DMS53 treated with DMSO at 0.1 percent for 48 hours (cell line): ENCODE measurements around the gene CCDC170.

Experiments used
- DNase-seq: peaks from one replicate; lab custom pipeline; 2025; ENCODE audit not compliant: unreplicated experiment; lab: John Stamatoyannopoulos, UW

Gene CCDC170

DNA sequence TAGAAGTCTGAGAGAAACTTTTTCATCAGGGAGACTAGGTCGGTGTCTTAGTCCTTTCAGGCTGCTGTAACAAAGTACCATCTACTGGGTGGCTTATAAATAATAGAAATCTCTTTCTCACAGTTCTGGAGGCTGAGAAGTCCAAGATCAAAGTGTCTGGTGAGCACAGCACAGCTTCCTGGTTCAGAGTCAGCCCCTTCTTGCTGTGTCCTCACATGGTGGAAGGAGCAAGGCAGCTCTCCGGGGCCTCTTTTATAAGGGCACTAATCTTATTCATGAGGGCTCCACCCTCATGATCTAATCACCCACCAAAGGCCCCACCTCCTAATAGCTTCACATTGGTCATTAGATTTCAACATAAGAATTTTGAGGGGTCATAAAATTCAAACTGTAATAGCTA is 122.8 kb downstream of the CCDC170 start:
- DNase-seq = no peak

DNA sequence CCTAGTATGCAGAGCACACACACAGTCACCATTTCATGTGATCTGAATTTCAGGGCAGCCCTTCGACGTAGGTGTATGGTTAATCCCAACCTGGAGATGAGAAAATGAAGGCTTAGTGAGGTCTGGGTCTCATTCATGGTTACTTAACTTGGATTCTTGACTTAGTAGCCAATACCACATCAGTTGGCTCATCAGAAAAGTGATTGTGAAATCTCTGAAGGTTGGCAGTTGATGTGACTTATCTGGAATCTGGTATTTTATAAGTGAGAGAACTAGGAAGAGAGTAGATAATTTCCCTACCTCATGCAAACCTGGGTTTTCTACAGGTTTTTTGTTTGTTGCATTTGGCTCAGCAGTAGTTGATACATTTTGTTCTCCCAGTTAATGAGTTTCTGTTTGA is 123.7 kb downstream of the CCDC170 start:
- no peak for DNase-seq

DNA sequence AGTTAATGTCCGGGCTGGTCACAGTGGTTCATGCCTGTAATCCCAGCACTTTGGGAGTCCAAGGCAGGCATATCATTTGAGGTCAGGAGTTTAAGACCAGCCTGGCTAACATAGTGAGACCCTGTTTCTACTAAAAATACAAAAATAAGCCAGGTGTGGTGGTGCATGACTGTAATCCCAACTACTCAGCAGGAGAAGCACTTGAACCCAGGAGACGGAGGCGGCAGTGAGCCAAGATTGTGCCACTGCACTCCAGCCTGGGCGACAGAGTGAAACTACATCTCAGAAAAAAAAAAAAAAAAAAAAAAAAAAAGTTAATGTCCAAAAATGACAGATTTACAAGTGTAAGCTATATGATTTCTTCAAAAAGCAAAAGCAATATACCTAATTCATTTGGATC is 124.9 kb downstream of the CCDC170 start:
- no peak for DNase-seq

DNA sequence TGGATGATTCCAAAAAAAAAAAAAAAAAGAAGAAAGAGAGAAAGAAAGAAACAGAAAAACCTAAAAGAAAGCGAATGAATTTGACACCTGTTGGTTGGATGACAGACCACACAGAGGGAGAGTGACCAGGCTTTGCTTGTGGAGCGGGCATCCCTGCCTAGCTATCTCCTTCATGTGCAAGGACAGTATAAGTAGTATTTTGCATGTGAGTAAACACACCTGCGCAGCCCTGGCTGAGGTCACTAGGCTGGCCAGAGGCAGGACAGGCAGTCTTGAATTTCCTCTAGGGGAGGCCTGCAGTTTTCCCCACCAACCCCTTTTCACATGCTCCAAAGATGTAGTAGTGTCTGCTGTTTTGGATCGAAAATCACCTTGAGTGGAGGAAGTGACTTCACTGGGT is 126.4 kb downstream of the CCDC170 start:
- DNase-seq = peak; percentile 76

DNA sequence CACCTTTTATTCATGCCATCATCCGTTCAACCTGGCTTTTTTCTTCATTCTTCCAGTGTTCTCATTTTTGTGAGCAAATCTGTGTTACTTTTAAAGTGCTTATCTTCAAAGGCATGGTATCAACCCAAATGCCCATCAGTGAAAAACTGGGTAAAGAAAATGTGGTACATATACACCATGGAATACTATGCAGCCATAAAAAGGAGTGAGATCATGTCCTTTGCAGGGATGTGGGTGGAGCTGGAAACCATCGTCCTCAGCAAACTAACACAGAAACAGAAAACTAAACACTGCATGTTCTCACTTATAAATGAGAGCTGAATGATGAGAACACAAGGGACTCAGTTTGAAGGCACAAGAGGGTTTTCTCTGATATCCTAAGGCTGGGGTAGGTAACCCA is 130.3 kb downstream of the CCDC170 start:
- no peak for DNase-seq

DNA sequence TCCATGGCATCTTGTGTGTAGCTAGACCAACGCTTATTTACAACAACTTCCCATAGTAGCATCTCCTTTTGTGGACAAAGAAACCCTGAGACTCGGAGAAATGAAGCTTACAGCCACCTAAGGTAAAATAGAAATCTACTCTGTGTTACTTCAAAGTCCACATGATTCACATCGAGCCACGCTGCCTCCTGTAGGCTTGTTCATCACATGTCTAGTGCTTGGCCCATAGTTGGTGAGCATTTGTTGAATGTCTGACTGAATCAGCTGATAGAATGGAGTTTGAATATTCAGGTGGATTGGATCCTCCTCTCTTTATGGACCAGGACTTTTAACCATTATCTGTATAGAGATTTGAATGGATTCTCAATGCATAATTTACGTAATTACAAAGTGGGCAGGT is 130.7 kb downstream of the CCDC170 start:
- DNase-seq = no peak

DNA sequence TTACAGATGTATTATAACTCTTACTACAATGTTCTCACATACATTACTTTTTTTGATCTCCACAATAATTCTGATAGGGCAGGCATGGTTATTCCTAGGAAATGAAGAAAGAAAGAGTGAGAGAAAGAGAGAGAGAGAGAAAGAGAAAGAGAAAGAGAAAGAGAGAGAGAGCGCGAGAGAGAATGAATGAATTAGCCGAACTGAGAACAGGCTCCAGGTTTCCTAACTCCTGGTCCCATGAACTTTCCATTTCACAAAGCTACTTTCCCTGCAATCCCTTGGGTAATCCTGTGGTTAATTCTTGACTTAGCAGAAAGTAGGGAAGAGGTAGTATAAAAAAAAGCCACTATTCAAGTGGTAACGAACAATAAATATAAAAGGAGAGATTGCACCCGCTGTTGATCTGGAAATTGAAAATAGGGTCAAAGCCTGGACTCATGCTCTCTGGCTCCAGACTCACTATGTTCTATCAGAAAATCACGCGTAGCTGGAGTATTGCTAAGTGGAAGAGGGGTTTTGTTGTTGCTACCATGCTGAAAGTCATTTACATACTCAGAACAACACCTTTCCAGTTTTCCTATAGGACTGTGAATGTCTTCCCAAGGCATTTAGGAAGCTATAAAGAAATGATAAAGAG is 131.2 kb downstream of the CCDC170 start:
- DNase-seq = no peak

DNA sequence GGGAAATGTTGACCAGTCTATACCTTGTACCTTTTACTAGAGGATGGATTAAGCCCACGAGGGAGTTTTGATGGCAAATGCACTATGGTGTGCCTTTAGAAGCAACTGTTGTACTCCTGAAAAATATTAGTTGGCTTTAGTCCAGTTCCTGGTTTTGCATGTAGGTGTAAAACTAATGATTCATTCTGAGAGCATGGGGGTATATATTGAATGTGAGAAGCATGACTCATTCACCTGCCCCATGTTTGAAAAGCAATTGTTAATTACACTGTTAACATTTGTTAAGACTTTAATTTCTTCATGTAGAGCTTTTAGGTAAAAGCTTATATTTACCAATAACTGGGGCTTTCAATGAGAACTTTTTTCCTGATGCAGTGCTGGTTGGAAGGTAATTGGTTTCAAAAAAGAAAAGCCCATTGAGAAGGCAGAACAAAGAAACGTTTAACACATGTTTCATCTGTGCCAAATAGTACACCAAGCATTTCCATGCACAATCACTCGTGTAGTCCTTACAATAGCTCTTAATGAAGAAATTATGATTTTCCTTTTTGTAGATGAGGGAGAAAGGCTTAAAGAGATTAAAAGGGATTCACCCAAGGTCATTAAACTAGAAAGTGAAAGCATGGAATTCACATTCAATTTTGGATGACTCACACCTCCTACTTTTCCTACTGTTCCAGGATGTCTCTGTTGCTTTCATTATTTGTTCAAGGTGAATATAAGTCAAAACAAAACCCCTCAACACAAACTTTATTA is 134.1 kb downstream of the CCDC170 start:
- DNase-seq = peak; percentile 64

DNA sequence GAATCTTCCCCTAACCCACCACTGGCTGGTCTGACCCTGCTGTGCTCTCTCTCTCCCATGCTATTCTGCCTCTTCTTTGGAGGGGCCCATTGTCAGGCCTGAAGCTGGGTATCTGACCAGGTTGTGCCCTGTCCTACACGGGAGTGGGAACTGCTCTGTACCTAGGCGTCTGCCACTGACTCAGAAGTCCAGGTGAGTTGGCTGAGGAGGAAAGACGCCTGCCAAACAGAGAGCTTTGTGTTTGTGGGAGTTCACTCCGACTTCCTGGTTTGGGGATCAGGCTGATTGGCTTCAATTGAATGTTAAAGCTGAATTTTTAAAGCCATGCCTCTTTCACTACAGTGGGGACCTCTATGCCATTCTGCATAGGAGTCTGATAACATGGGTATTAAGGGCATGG is 136.0 kb downstream of the CCDC170 start:
- no peak for DNase-seq

DNA sequence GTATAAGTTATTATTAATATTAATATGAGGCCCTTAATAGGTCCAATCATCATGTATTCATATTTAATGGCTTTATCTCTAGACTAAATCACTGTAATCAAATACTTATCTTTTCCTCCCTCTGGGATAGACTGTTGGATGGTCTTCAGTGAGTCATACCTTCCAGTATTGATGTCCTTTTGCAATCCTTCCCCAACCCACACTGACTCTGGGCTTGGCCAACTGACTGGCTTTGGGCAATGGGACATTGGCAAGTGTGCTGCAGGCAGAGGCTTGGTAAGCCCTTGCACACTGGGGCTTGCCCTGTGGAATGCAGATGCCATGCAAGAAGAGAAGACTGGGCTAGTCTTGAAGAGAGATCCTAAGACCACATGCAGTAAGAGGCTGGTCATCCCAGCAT is 136.6 kb downstream of the CCDC170 start:
- no peak for DNase-seq

DNA sequence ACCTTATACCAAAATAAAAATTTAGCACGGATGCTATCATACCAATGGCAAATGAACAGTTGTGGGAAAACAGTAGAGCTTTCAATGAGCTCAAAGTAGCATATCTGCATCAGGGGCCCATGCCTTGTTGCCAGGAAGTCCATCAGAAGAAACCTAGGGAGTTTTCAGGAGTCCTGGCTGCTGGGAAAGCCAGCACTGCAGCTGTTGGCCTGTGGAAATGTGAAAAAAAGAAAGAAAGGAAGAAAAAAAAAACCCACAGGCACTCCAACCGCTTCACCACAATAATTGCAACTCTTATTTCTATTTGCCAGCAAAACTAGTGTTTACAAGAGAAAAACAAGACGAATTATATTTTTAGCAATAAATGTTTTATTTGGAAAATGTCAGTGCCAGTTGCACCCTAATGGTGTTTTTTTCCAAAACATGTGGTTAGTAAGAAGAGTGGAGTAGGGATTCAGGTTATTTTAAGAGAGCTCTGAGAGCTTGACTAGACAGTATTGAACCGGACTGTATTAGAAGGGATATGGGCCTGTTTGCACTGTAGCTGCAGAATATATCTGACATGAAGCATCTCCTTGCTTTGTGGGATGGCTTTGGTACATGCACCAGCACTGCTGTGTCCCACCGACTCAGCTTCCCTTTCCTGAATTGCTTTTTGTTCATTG is 137.3 kb downstream of the CCDC170 start:
- no peak for DNase-seq

DNA sequence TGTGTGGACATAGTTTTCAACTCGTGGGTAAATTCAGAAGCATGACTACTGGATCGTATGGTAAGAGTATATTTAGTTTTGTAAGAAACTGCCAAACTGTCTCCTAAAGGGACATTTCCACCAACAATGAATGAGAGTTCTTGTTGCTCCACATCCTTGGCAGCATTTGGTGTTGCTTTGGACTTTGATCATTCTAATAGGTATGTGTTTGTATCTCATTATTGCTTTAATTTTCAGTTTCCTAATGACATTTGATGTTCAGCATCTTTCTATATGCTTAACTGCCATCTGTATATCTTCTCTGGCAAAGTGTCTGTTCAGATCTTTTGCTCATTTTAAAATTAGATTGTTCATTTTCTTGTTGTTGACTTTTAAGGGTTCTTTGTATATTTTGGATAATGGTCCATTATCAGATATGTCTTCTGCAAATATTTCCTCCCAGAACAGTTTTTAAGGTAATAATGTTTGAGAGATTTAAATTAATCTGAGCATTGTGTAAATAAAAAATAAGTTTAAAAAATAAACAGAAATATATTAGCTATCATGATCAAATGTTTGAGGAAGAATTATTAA is 138.7 kb downstream of the CCDC170 start:
- DNase-seq = no peak

DNA sequence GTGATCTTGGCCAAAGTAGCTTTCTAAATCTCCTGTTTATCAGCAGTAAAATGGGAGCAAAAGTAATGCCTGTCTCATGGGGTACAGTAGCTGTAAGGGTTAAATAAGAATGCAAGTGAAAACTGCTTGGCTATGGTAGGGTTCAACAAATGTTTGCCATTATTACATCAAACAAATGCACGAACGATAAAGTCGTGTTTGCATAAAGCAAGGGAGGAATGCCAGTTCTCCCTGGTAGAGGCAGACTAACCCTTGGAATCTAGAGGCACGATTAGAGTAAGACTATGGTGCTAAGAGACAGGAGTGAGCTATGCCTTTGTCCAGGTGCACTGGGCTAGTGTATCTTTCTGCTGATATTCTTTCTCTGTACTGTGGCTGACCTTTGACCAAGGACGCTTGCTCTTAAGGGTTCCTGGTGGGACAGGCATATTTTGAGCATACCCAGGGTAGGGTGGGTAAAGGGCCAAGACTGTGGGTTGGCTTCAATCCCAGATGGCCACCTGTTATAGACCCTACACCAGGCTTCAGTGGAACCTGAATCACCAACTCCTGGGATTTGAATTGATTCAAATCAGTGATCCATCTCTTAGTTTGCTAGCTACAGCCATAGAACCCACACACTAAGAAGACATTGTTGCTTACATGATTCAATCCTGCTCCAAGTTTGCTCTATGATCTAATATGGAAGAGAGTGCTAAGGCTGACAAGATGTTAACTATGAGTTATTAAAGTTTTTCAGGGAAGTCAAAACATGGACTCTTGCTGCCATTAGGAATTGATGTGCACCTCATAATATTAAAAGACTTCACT is 139.9 kb downstream of the CCDC170 start:
- DNase-seq = no peak

DNA sequence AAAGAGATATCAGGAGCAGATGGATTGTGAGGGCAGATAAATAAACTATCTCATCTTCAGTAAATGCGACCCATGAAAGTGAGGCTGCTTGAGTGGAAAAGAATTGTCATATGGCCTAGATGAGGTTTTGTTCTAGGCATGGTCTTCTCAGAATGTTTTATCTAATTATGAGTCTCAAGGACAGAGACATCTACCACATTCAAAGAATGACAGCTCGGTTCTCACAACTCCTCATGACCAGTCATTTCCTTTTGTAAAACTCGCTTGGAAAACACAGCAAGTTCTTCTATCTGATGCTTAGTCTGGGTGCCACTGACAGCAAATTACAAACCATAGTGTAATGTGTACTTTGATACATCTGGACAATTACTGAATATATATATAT is 140.5 kb downstream of the CCDC170 start:
- DNase-seq = no peak

DNA sequence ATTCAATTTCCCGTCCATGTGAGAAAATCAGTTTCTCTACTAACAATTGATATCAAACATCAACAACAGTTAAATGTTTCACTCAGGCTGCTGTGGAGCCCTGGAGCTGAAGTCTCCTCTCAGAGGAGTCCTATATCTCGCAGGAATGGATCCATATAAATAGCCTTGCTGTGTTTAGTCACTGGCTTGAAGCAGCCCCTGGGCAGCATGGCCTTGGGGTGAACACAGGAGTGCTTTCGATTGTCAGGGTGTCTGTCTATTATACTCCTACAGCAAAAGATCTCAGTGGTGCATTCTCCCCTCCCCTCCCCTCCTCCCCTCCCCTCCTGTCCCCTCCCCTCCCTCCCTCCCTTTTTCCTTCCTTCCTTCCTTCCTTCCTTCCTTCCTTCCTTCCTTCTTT is 141.9 kb downstream of the CCDC170 start:
- DNase-seq = no peak

DNA sequence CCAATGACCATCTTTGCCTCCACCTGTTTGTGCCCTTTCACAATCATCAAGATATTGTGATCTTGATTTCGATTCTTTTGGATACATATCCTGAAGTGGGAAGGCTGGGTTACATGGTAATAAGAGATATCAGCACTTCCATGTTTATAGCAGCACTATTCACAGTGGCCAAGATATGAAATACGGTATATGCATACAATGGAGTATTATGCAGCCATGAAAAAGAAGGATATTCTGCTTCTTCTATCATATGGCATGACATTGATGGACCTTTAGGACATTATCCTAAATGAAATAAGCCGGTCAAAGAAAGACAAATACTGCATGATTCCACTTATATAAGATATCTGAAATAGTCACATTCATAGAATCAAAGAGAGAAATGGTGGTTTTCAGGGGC is 144.0 kb downstream of the CCDC170 start:
- no peak for DNase-seq

DNA sequence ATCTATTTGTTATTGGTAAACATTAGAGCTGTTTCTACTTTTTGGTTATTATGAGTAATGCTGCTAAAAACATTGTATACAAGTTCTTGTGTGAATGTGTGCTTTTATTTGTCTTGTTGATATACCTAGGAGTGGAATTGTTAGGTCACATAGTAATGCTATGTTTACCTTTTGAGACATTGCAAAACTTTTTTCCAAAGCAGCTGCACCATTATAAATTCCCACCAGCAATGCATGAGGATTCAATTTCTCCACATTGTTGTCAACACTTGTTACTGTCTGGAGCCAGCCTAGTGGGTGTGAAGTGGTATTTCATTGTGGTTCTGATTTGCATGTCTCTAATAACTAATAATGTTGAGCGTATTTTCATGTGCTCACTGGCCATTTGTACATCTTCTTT is 145.9 kb downstream of the CCDC170 start:
- no peak for DNase-seq

DNA sequence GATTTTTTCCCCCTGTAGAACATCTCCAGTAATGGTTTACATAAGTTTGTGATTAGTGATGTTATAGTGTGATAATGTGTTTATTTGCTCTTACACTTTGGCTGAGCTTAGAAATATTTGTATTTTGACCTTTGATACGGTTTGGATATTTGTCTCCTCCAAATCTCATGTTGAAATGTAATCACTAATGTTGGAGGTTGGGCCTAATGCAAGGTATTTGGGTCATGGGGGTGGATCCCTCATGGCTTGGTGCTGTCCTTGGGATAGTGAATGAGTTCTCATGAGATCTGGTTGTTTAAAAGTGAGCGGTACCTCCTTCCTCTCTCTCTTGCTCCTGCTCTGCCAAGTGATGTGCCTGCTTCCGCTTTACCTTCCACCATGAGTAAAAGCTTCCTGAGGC is 147.2 kb downstream of the CCDC170 start:
- DNase-seq = no peak

DNA sequence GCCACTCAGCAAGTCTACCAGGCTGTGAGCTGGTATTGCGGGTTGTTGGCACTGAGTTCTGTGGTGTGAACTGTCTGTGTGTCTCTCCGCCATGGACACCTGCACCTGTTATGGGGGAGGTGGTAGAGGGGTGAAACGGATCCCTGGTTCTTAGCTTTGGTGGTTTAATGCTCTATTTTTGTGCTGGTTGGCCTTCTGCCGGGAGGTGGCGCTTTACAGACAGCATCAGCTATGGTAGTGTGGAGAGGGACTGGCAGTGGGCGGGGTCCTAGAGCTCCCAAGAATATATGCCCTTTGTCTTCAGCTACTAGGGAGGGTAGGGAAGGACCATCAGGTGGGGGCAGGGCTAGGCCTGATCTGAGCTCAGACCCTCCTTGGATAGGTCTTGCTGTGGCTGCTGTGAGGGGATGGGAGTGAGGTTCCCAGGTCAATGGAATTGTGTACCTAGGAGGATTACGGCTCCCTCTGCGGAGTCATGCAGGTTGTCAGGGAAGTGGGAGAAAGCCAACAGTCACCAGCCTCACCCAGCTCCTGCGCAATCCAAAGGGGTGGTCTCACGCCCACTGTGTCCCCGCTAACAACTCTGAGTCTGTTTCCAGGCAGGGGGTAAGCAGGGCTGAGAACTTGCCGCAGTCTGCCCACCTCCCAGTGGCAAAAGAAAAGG is 154.3 kb downstream of the CCDC170 start:
- DNase-seq = no peak

DNA sequence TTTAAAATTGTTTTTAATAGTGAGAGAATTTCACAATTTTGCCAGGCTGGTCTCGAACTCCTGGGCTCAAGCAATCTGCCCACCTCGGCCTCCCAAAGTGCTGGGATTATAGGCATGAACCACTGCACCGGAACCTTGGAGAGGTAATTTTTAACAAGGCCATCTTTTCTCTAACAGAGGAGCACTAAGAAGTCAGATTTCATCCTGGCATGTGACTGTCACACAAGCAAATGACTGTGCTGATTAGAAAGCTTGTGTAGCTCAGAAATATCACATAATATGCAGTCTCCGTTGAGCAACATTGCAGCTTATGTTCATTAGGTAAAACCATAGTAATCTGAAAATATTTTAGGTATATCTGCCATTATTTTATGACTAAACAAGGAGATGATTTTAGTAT is 156.0 kb downstream of the CCDC170 start:
- no peak for DNase-seq

DNA sequence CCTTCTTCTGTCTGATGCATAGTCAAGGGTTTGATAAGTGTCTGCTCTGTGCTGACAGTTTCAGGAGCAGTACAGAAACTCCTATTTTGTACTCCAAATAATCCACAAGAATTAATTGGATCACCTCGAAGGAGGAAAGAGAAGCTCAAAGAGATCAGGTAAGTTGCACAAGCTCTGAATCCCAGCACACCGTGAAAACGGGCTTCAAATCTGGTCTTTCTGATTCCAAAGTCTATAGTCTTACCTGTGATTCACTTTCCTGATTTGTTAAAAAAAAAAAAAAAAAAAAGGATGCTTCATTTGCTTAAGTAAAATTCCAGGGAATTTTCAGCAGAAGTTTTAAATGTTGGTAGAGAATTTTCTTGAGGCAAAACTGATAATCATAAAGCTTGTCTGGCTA is 157.8 kb downstream of the CCDC170 start:
- DNase-seq = no peak
